Natural killer cell (primary cell): ENCODE measurements around the gene ACSL1. TPM values are rescaled to one million over a fixed set of nuclear protein-coding genes. Genes with fewer than 3 reads are reported as not detected.

ENCODE experiments used
- ATAC-seq, 3 donors: fragments of 150-1000 bp in 2 of 3; fragments of 200-7000 bp in 1 of 3; cut with Tn5 transposase; 1 replicate in 1 of 3; 2 replicates in 2 of 3; pipeline ENCODE4 v1.10.0; 2021; ENCODE audit warnings: mild to moderate bottlenecking in 2 of 3, moderate library complexity in 2 of 3
- DNase-seq, 2 donors: peaks; one replicate each; pipeline versions ENCODE4 v3.0.0 to v3.0.0-alpha.2; 2013 to 2021; ENCODE audit warnings: mixed read lengths in 1 of 2
- H3K27ac ChIP-seq: one replicate; pipeline ENCODE4 v1.5.1; 2013; ENCODE audit warnings: mild to moderate bottlenecking, low read length
- H3K27me3 ChIP-seq: one replicate; pipeline ENCODE4 v1.6.1; 2013; ENCODE audit warnings: low read length; ENCODE audit not compliant: control insufficient read depth, insufficient read depth
- H3K36me3 ChIP-seq: one replicate; pipeline ENCODE4 v1.6.1; 2013; ENCODE audit warnings: low read length; ENCODE audit not compliant: control insufficient read depth, insufficient read depth
- H3K4me1 ChIP-seq: one replicate; pipeline ENCODE4 v1.6.1; 2013; ENCODE audit warnings: low read length; ENCODE audit not compliant: control insufficient read depth, insufficient read depth
- H3K4me3 ChIP-seq: one replicate; pipeline ENCODE4 v1.5.1; 2013; ENCODE audit warnings: low read length
- H3K9me3 ChIP-seq: one replicate; pipeline ENCODE4 v1.6.1; 2013; ENCODE audit warnings: low read length; ENCODE audit not compliant: control insufficient read depth, insufficient read depth
- H3K27ac Mint-ChIP-seq, 2 donors: one replicate each; pipeline ENCODE4 v1.8.0; 2022; ENCODE audit warnings: mild to moderate bottlenecking in 2 of 2, mixed read lengths in 2 of 2, moderate library complexity in 1 of 2
- H3K27me3 Mint-ChIP-seq, 2 donors: one replicate each; pipeline ENCODE4 v1.8.0; 2022; ENCODE audit warnings: low read depth in 2 of 2, mixed read lengths in 2 of 2
- H3K36me3 Mint-ChIP-seq: one replicate; pipeline ENCODE4 v1.8.0; 2022; ENCODE audit warnings: mixed read lengths
- H3K4me1 Mint-ChIP-seq, 2 donors: one replicate each; pipeline ENCODE4 v1.8.0; 2022; ENCODE audit warnings: mixed read lengths in 2 of 2
- H3K4me3 Mint-ChIP-seq: one replicate; pipeline ENCODE4 v1.8.0; 2022; ENCODE audit warnings: mild to moderate bottlenecking, moderate library complexity, mixed read lengths
- H3K9me3 Mint-ChIP-seq, 2 donors: one replicate each; pipeline ENCODE4 v1.8.0; 2022; ENCODE audit warnings: mixed read lengths in 2 of 2
- WGBS: methylation state at CpG from one replicate; pipeline ENCODE4 v1.1.7; 2013; ENCODE audit warnings: missing lambda C conversion rate; ENCODE audit not compliant: insufficient coverage; 5-methylcytosine and 5-hydroxymethylcytosine counted together
- intact Hi-C: fragments of 100-400 bp; cut with micrococcal nuclease; formaldehyde crosslinking; loops from one replicate; pipeline ENCODE4 v1.14.2; 2022
- total RNA-seq, 4 donors: library from RNA; stranded (reverse); fragments of 120-200 nt in 1 of 4; gene quantifications; one replicate each; pipeline versions ENCODE4 v1.2.3 to v1.2.4, GENCODE V29; 2013 to 2022
- TF ChIP-seq, protein P1 (sequence below): fragments of 200-600 bp; IDR thresholded peaks from one replicate; pipeline ENCODE4 v1.8.0; 2022; ENCODE audit warnings: antibody characterized with exemption

Gene ACSL1
- total RNA-seq, 3 donors from 2014 or later (not counting 1 experiment from before 2014, with no cell fraction given) = 13.2 to 43.1 (median 13.3) TPM

DNA sequence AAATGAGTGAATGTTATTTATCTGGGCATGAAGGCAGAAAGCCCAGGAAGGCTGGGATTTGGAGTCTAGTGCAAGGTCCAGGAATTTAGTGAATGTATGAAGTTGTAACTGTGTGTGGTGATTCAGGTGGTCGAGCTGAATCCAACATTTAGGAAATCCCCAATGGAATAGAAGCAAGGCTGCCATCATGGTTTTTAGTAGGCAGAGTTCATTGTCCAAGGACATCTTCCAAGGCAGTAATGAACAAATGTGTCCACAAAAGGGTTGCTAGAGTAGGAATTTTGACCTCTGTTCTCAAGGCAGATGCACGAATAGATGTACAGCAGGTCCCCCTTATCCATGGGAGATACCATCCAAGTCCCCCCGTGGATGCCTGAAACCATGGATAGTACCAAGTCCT, 42.9 kb upstream of the ACSL1 start:
- ATAC-seq (no peak), DNase-seq (no peak)
- H3K36me3 Mint-ChIP-seq = no peaks in the 10 kb centered on the region
- intact Hi-C loops = no loop called here
- 85% methylated on average over 2 of the region's 3 CpGs for WGBS
- H3K27me3 Mint-ChIP-seq = peaks cover 14 to 32% of the 10 kb centered on the region in 2 donors
- H3K9me3 ChIP-seq = no peaks in the 10 kb centered on the region
- TF ChIP-seq, protein P1, sequence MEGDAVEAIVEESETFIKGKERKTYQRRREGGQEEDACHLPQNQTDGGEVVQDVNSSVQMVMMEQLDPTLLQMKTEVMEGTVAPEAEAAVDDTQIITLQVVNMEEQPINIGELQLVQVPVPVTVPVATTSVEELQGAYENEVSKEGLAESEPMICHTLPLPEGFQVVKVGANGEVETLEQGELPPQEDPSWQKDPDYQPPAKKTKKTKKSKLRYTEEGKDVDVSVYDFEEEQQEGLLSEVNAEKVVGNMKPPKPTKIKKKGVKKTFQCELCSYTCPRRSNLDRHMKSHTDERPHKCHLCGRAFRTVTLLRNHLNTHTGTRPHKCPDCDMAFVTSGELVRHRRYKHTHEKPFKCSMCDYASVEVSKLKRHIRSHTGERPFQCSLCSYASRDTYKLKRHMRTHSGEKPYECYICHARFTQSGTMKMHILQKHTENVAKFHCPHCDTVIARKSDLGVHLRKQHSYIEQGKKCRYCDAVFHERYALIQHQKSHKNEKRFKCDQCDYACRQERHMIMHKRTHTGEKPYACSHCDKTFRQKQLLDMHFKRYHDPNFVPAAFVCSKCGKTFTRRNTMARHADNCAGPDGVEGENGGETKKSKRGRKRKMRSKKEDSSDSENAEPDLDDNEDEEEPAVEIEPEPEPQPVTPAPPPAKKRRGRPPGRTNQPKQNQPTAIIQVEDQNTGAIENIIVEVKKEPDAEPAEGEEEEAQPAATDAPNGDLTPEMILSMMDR = no peak
- H3K4me3 Mint-ChIP-seq = no peak overlapping the region
- no peaks in the 10 kb centered on the region for H3K36me3 ChIP-seq
- peaks cover 2% of the 10 kb centered on the region for H3K27me3 ChIP-seq
- no peak overlapping the region for H3K4me3 ChIP-seq
- H3K27ac ChIP-seq = no peak overlapping the region
- no peaks in the 10 kb centered on the region for H3K4me1 Mint-ChIP-seq
- no peaks in the 10 kb centered on the region for H3K4me1 ChIP-seq
- H3K9me3 Mint-ChIP-seq = no peaks in the 10 kb centered on the region
- H3K27ac Mint-ChIP-seq = no peak overlapping the region

DNA sequence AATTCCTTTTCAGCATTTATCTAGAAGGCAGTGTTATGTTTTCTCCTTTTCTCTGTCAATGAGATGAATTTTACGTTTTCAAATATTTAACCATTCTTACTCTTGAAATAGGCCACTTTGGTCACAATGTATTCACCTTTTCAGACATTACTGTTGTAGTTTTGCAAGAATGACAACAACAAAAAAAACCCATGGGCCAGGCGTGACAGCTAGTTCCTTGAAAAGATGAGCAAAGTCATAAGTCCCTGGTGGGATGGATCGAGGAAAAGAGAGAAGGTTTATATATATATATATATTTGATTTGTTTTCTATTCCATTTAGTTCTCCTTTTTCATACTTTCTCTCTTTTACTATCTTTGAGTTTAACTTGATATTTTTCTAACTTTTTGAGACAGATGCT, 38.1 kb upstream of the ACSL1 start:
- intact Hi-C loops = no loop called here
- no CpG with 5 or more reads among the region's 3 CpGs for WGBS
- DNase-seq = no peak
- Mint-ChIP-seq H3K36me3 (no peaks in the 10 kb centered on the region), H3K4me3 (no peak overlapping the region), H3K4me1 (no peaks in the 10 kb centered on the region), H3K27me3 (peaks cover 17 to 41% of the 10 kb centered on the region in 2 donors), H3K27ac (no peak overlapping the region), H3K9me3 (no peaks in the 10 kb centered on the region)
- Histone ChIP-seq H3K4me3 (no peak overlapping the region), H3K27me3 (no peaks in the 10 kb centered on the region), H3K4me1 (peaks cover 9% of the 10 kb centered on the region), H3K27ac (no peak overlapping the region), H3K36me3 (no peaks in the 10 kb centered on the region), H3K9me3 (no peaks in the 10 kb centered on the region)
- TF ChIP-seq, protein P1 = no peak
- no peak for ATAC-seq

DNA sequence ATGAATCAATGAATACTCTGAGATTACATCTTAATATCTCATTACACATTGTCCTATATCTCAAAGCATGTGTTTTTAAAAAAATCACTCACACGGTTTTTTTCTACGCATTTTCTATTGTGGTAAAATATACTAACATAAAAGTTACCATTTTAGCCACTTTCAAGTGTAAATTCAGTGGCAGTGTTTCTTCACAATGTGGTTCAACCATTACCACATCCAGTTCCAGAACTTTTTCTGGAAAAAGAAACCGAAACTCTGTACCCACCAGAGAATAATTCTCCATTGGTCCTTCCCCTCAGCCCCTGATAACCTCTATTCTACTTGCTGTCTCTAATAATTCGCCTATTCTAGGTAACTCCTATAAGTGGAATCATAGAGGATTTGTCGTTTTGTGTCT, 35.3 kb upstream of the ACSL1 start:
- H3K4me1 ChIP-seq = peaks cover 9% of the 10 kb centered on the region

More for the DNA sequence above, 35.3 kb upstream of the ACSL1 start:
- DNase-seq (no peak), ATAC-seq (no peak)
- Mint-ChIP-seq H3K4me3 (no peak overlapping the region), H3K4me1 (peaks cover 0 to 4% of the 10 kb centered on the region in 2 donors), H3K9me3 (no peaks in the 10 kb centered on the region), H3K27me3 (peaks cover 15 to 33% of the 10 kb centered on the region in 2 donors), H3K36me3 (no peaks in the 10 kb centered on the region), H3K27ac (no peak overlapping the region)
- Histone ChIP-seq H3K36me3 (no peaks in the 10 kb centered on the region), H3K9me3 (no peaks in the 10 kb centered on the region), H3K27me3 (no peaks in the 10 kb centered on the region), H3K4me3 (no peak overlapping the region), H3K27ac (no peak overlapping the region)
- TF ChIP-seq, protein P1 = no peak
- intact Hi-C loops = no loop called here
- WGBS = 45% methylated on average over 2 of the region's 5 CpGs
